Right atrium auricular region (tissue), 2 donors: ENCODE measurements around the gene TAS1R1. TPM values are rescaled to one million over a fixed set of nuclear protein-coding genes. Genes with fewer than 3 reads are reported as not detected.

Experiments
- DNase-seq: peaks from one replicate; pipeline ENCODE4 v3.0.0-alpha.2; 2019; ENCODE audit warnings: low spot score
- H3K27ac ChIP-seq, 2 donors: fragments of 200-600 bp; sonication (generic); 1 replicate in 1 of 2; 2 replicates in 1 of 2; pipeline ENCODE4 v1.5.1; 2016 to 2019
- H3K27me3 ChIP-seq, 2 donors: fragments of 200-600 bp; sonication (generic); one replicate each; pipeline versions ENCODE4 v1.5.1 to v1.6.0; 2017 to 2019
- H3K36me3 ChIP-seq: fragments of 200-600 bp; sonication (generic); one replicate; pipeline ENCODE4 v1.5.1; 2016
- H3K4me1 ChIP-seq, 2 donors: fragments of 200-600 bp; sonication (generic); one replicate each; pipeline versions ENCODE4 v1.5.1 to v1.6.0; 2017 to 2019
- H3K4me3 ChIP-seq, 2 donors: fragments of 200-600 bp; sonication (generic); 1 replicate in 1 of 2; 2 replicates in 1 of 2; pipeline ENCODE4 v1.5.1; 2017 to 2019; ENCODE audit warnings: mild to moderate bottlenecking in 1 of 2, moderate library complexity in 1 of 2
- H3K9me3 ChIP-seq, 2 donors: fragments of 200-600 bp; sonication (generic); one replicate each; pipeline ENCODE4 v1.5.1; 2019
- total RNA-seq, 2 donors: library from RNA; depleted of rRNA; stranded (reverse); fragments of >200 nt; gene quantifications; one replicate each; pipeline ENCODE4 v1.1.0, GENCODE V29; 2016
- TF ChIP-seq, protein P1 (sequence below), 2 donors: fragments of 200-600 bp; sonication (generic); IDR thresholded peaks; one replicate each; pipeline ENCODE4 v1.5.1; 2019; ENCODE audit warnings: antibody characterized with exemption in 2 of 2

The TAS1R1 gene
- total RNA-seq, 2 donors from 2014 or later: not detected

DNA sequence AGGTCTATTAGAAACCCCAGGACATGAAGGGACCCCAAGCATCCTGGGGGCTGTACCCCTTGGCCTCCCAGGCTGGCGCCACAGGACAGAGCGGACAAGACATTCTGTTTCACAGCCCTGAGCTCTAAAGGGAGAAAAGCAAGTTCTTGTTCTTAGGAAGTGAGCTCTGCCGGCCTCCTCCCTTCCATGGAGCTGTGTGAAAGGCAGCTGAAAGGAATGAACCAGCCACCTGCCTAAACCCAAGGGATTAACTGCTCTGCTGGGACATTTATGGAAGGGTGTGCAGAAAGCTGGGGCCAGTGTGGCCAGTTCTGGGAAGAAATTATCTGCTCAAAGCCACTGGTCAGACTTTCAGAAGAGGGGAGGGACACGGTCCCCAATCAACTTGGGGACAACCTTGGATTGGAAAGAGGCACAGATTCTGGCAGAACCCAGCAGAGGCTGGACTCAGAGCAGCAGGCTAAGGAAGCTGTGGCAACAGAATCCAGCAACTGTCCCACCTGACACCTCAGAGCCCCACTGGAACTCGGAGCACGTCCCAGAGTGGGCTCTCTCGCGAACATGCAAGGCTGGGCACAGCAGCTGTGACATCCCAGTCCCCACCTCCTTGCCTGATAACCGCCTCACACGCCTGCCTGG lies 45.4 kb downstream of the TAS1R1 start:
- H3K36me3 ChIP-seq: peaks cover 36% of the 10 kb centered on the region
- no peaks in the 10 kb centered on the region for H3K27me3 ChIP-seq
- peak overlapping the region; percentile 99 to 100 for H3K27ac ChIP-seq
- H3K4me3 ChIP-seq: peak overlapping the region; percentile 76 to 79
- TF ChIP-seq, protein P1, sequence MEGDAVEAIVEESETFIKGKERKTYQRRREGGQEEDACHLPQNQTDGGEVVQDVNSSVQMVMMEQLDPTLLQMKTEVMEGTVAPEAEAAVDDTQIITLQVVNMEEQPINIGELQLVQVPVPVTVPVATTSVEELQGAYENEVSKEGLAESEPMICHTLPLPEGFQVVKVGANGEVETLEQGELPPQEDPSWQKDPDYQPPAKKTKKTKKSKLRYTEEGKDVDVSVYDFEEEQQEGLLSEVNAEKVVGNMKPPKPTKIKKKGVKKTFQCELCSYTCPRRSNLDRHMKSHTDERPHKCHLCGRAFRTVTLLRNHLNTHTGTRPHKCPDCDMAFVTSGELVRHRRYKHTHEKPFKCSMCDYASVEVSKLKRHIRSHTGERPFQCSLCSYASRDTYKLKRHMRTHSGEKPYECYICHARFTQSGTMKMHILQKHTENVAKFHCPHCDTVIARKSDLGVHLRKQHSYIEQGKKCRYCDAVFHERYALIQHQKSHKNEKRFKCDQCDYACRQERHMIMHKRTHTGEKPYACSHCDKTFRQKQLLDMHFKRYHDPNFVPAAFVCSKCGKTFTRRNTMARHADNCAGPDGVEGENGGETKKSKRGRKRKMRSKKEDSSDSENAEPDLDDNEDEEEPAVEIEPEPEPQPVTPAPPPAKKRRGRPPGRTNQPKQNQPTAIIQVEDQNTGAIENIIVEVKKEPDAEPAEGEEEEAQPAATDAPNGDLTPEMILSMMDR (IDR thresholded peaks at IDR 0.05): no peak
- peaks cover 0 to 72% of the 10 kb centered on the region in 2 donors for H3K4me1 ChIP-seq
- DNase-seq: no peak
- no peaks in the 10 kb centered on the region for H3K9me3 ChIP-seq

DNA sequence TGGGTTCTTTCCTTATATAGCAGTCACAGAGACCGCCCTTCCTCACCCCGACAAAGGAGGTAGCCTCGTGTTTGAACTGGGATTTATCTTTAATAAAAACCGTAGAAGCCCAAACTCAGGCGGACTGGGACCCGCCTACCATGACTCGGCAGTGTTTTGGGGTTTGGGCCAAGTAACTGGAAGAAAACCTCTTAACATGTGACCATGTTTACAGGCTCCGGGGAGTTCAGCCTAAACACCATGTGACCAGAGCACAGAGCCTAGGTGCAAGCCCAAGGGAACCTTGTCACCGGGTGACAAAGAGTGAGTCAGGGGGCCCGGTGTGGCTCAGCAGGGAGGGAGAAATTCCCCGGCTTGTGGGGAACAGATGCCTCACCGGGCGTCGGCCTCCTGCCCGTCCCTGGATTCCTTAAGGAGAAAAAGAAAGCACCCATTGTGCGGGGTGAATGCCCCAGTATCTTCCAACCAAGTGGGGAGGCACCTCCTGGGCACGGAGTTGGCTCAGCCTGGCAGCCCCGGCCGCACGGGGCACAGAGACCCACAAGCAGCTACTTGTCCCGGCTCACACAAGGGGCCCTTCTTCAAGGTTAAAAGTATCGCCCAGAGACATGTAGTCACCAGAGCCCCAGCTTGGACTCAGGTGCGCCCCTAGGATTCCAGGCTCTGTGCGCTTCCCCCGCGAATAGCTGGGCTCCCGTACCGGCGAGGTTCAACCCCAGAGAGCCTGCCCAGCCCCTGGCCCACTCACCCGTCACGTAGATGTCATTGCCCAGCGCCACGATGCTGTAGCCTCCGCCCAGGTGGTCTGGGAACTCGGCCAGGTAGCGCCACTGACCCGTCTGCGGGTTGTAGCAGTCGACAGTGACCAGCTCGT lies 46.2 kb downstream of the TAS1R1 start:
- peaks cover 0 to 71% of the 10 kb centered on the region in 2 donors for H3K4me1 ChIP-seq
- TF ChIP-seq, protein P1 (IDR thresholded peaks at IDR 0.05): no peak

DNA sequence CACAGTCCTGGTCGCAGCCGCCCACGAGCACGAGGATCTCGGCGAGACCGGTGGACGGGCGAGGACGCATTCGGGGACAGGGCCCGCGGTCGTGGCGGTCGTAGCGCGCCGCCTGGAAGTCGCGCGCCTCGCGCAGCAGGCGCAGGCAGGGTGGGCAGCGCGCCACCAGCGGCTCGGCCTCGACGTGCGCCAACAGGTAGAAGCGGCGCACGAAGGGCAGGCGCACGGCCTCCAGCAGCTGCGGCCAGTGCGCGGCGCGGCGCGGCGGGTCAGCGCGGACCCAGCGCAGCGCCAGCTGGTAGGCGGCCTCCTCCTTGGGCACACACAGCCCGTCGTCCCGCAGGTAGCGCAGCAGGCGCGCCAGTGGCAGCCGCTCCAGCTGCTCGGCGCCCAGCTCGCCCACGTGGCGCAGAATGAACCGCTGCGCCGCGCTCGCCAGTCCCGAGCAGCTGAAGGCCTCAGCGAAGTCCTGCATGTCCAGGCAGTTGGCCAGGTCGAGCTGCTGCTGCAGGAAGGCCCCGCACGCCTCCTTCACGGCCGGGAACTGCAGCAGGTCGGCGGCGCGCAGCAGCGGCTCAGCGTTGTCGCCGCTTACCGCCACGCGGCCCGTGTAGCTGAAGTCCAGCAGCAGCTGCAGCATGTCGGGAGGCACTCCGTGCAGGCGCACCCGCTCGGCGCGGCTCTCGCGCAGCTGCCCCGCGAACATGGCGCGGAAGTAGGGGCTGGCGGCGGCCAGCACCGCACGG lies 47.0 kb downstream of the TAS1R1 start:
- Histone ChIP-seq H3K36me3 (peaks cover 22% of the 10 kb centered on the region), H3K4me1 (peaks cover 0 to 65% of the 10 kb centered on the region in 2 donors)

More for the DNA sequence above, 46.2 kb downstream of the TAS1R1 start:
- peak; percentile 93 for DNase-seq
- H3K4me3 ChIP-seq: peak overlapping the region; percentile 76 to 79
- no peaks in the 10 kb centered on the region for H3K9me3 ChIP-seq
- H3K27ac ChIP-seq: peak overlapping the region; percentile 99 to 100
- H3K27me3 ChIP-seq: no peaks in the 10 kb centered on the region
- H3K36me3 ChIP-seq: peaks cover 29% of the 10 kb centered on the region

DNA sequence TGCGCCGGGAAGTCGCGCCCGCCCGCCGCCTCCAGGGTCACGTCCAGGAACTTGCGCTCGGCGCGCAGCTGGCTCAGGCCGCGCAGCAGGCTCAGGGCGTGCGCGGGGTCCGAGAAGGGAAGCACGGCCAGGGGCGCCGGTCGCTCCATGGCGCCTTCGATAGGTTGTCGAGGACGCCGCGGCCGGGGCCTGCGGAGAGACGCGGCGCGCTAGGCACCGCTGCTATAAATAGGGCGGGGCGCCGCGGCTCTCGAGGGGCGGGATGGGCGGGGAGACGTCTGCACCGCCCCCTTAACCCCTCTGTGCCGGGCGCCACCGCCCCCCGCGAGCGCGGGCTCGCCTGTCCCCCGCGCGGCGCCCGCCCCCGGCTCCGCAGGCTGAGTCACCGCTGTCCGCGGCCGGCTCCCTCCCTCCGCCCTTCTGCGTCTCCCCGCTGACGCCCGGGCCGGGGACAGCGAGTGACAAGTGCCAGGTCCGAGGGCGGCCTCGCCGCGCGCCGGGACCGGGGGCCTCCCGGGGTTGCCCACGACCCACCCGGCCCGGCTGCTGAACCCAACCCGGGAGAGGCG lies 47.6 kb downstream of the TAS1R1 start, which contains the start of gene KLHL21:
Gene KLHL21, minus strand, starts transcription at position 201 of the 569 bp plus-strand sequence. Its CDS starts 52 bp downstream, at position 149.
- peaks cover 0 to 59% of the 10 kb centered on the region in 2 donors for H3K4me1 ChIP-seq
- peak within 1 kb of the TSS; percentile 99 to 100 for H3K27ac ChIP-seq
- peak within 1 kb of the TSS; percentile 76 to 79 for H3K4me3 ChIP-seq
- TF ChIP-seq, protein P1 (IDR thresholded peaks at IDR 0.05): no peak
- peak; percentile 93 for DNase-seq
- H3K27me3 ChIP-seq: no peaks in the 10 kb centered on the region
- no peaks in the 10 kb centered on the region for H3K9me3 ChIP-seq
- H3K36me3 ChIP-seq: peaks cover 15% of the 10 kb centered on the region

More for the DNA sequence above, 47.0 kb downstream of the TAS1R1 start:
- Histone ChIP-seq H3K27ac (peak overlapping the region; percentile 99 to 100), H3K4me3 (peak overlapping the region; percentile 76 to 79), H3K9me3 (no peaks in the 10 kb centered on the region), H3K27me3 (no peaks in the 10 kb centered on the region)
- TF ChIP-seq, protein P1 (IDR thresholded peaks at IDR 0.05): no peak
- no peak for DNase-seq

DNA sequence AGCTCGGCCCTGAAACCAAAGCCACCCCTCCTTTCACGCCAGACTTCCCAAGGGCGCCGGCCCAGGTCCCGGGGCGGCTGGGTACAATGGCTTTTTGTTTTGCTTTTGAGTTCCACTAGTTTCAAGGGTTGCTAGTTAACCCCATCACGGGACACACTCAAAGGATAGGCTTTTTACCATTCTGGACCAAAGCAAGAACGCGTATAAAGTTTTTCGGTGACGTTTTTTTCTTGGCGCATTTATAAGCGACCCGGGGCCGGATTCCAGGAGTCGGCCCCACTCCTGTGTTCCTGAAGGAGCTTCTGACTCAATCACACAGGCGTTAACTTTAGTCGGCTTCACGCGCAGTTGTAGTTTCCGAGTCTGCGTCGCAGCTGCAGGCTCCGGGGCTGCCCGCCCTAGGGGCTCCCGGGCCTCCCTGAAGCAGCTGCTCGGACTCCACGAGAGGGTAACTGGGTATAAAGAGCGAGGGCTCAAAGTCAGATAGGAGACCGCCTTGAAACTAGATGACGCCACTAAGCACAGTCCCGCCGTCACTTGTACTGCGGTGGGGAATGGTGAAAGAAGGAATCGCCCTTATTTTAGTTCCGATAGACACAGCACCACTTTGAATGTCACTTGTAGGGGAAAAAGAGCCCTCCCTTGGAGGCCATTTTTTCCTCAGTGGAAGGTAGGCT lies 48.3 kb downstream of the TAS1R1 start:
- peak overlapping the region; percentile 76 to 79 for H3K4me3 ChIP-seq
- peak; percentile 86 for DNase-seq
- TF ChIP-seq, protein P1 (IDR thresholded peaks at IDR 0.05): no peak
- peaks cover 9% of the 10 kb centered on the region for H3K36me3 ChIP-seq
- no peaks in the 10 kb centered on the region for H3K9me3 ChIP-seq
- peaks cover 0 to 53% of the 10 kb centered on the region in 2 donors for H3K4me1 ChIP-seq
- peak overlapping the region; percentile 99 to 100 for H3K27ac ChIP-seq
- no peaks in the 10 kb centered on the region for H3K27me3 ChIP-seq
